Ovary (tissue), 3 donors: ENCODE measurements around the gene DSCAML1.

Experiments used
- EP300 ChIP-seq: sonication (generic); formaldehyde crosslinking; IDR thresholded peaks from one replicate; pipeline ENCODE4 v1.6.1; 2017; ENCODE audit warnings: antibody characterized with exemption
- POLR2A ChIP-seq: fragments of 450-650 bp; IDR thresholded peaks from one replicate; pipeline ENCODE4 v1.6.1; 2017; ENCODE audit warnings: antibody characterized with exemption, mild to moderate bottlenecking, moderate library complexity
- TF ChIP-seq, protein P1 (sequence below), 3 donors: fragments of 450-650 bp in 2 of 3; fragments of 200-600 bp in 1 of 3; IDR thresholded peaks; one replicate each; pipeline versions ENCODE4 v1.5.1 to v1.8.0; 2016 to 2022; ENCODE audit warnings: antibody characterized with exemption in 3 of 3, mild to moderate bottlenecking in 1 of 3
- donor health status: DM: no; HTN: no; CAD: no.

DNA sequence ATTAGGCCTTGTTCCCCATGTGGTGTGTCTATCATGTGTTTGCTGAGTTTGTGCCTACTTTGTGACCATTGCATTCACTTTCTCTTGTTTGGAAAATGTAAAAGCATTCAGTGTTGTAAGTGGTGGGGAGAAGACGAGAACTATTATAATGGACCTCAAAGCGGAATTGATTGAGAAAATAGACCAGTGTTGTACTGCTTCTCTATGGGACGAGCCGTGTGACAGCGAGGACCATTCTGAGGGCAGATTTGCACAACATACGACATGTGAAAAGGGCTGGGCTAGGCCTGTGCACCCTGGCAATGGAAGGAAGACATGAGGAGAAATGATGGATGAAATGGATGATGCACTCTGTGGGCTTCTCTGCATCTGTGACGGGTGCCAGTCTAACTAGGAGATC lies 233.5 kb downstream of the DSCAML1 start:
- TF ChIP-seq POLR2A (no peak), EP300 (no peak)
- TF ChIP-seq, protein P1, sequence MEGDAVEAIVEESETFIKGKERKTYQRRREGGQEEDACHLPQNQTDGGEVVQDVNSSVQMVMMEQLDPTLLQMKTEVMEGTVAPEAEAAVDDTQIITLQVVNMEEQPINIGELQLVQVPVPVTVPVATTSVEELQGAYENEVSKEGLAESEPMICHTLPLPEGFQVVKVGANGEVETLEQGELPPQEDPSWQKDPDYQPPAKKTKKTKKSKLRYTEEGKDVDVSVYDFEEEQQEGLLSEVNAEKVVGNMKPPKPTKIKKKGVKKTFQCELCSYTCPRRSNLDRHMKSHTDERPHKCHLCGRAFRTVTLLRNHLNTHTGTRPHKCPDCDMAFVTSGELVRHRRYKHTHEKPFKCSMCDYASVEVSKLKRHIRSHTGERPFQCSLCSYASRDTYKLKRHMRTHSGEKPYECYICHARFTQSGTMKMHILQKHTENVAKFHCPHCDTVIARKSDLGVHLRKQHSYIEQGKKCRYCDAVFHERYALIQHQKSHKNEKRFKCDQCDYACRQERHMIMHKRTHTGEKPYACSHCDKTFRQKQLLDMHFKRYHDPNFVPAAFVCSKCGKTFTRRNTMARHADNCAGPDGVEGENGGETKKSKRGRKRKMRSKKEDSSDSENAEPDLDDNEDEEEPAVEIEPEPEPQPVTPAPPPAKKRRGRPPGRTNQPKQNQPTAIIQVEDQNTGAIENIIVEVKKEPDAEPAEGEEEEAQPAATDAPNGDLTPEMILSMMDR (IDR thresholded peaks at IDR 0.05): no peak
